Aorta (tissue), 5 donors: ENCODE results near the gene LRRC2. TPM values are rescaled to one million over a fixed set of nuclear protein-coding genes. Genes with fewer than 3 reads are reported as not detected.

Experiments
- ATAC-seq: fragments of 200-7000 bp; cut with Tn5 transposase; one replicate; pipeline ENCODE4 v1.9.1; 2022; ENCODE audit warnings: moderate library complexity; ENCODE audit not compliant: low FRiP score
- DNase-seq, 2 donors: peaks; one replicate each; pipeline ENCODE4 v3.0.0-alpha.2; 2020
- H3K27ac ChIP-seq, 2 donors: one replicate each; pipeline ENCODE4 v1.5.1; 2013; ENCODE audit warnings: low read length in 2 of 2, mild to moderate bottlenecking in 2 of 2, moderate library complexity in 2 of 2, control low read depth in 1 of 2, inconsistent platforms in 1 of 2, low read depth in 1 of 2
- H3K27me3 ChIP-seq, 2 donors: one replicate each; pipeline ENCODE4 v1.6.1; 2013; ENCODE audit warnings: control low read depth in 1 of 2, low read length in 1 of 2, mild to moderate bottlenecking in 1 of 2, moderate library complexity in 1 of 2; ENCODE audit not compliant: insufficient read depth in 2 of 2, control insufficient read depth in 1 of 2
- H3K36me3 ChIP-seq, 2 donors: one replicate each; pipeline ENCODE4 v1.6.1; 2013; ENCODE audit warnings: control low read depth in 1 of 2, low read length in 1 of 2, mild to moderate bottlenecking in 1 of 2; ENCODE audit not compliant: insufficient read depth in 2 of 2, control insufficient read depth in 1 of 2
- H3K4me1 ChIP-seq, 2 donors: one replicate each; pipeline ENCODE4 v1.6.1; 2013; ENCODE audit warnings: low read length in 2 of 2, control low read depth in 1 of 2, mild to moderate bottlenecking in 1 of 2, moderate library complexity in 1 of 2; ENCODE audit not compliant: insufficient read depth in 2 of 2, control insufficient read depth in 1 of 2
- H3K4me3 ChIP-seq, 2 donors: one replicate each; pipeline ENCODE4 v1.5.1; 2013; ENCODE audit warnings: low read length in 2 of 2, control low read depth in 1 of 2, mild to moderate bottlenecking in 1 of 2
- H3K9me3 ChIP-seq: one replicate; pipeline ENCODE4 v1.6.1; 2013; ENCODE audit warnings: mild to moderate bottlenecking, low read length; ENCODE audit not compliant: control insufficient read depth
- WGBS, 2 donors: extraction: QIAGEN DNeasy Blood & Tissue Kit; methylation state at CpG; one replicate each; pipeline ENCODE4 v1.1.7; 2013; 5-methylcytosine and 5-hydroxymethylcytosine counted together
- intact Hi-C, 2 donors: fragments of 100-400 bp; cut with DNase I; formaldehyde crosslinking; loops; one replicate each; pipeline versions ENCODE4 v1.14.2 to v1.15.0; 2022
- polyA plus RNA-seq, 2 donors: library from polyadenylated mRNA; stranded (reverse); fragments of 200-250 nt; gene quantifications; one replicate each; pipeline ENCODE4 v1.2.3, GENCODE V29; 2013
- total RNA-seq, 2 donors: library from RNA; stranded (reverse); fragmentation: NEBNext Ultra II Directional; extraction: Animal tissue kit (Norgen Biotek cat#: 25700); gene quantifications; one replicate each; pipeline ENCODE4 v1.2.1, GENCODE V29; 2021
- donor health status: healthy with polysubstance abuse.
- donor health status: Bipolar disorder and iron deficiency.
- donor health status: DM: no; HTN: no; CAD: no.
- donor health status: DM: no; HTN: no; CAD: no.
- donor health status: DM: yes; HTN: yes; CAD: no.

The LRRC2 gene
- total and polyA plus RNA-seq, 4 donors = 0.03 to 8.8 (median 0.45) TPM

- ATAC-seq (no peak), DNase-seq (no peak)
- H3K36me3 ChIP-seq = no peaks in the 10 kb centered on the region
- peaks cover 5% of the 10 kb centered on the region for H3K9me3 ChIP-seq
- H3K27ac ChIP-seq = no peak overlapping the region
- 88 to 91% methylated on average over 1 of the region's 1 CpG for WGBS, 2 donors
- intact Hi-C loops = no loop called here
- H3K4me3 ChIP-seq = no peak overlapping the region
- no peaks in the 10 kb centered on the region for H3K4me1 ChIP-seq
- peaks cover 0 to 3% of the 10 kb centered on the region in 2 donors for H3K27me3 ChIP-seq
These were observed 4.2 kb downstream of the LRRC2 start for GRCh38 chr3:46561951-46562350.

GRCh38 chr3:46561511-46561910 lies 4.6 kb downstream of the LRRC2 start:
- ATAC-seq (no peak), DNase-seq (no peak)
- intact Hi-C loops = no loop called here
- Histone ChIP-seq H3K4me3 (no peak overlapping the region), H3K9me3 (peaks cover 5% of the 10 kb centered on the region), H3K27me3 (peaks cover 0 to 3% of the 10 kb centered on the region in 2 donors), H3K36me3 (no peaks in the 10 kb centered on the region), H3K27ac (no peak overlapping the region), H3K4me1 (no peaks in the 10 kb centered on the region)
- WGBS, 2 donors = 78 to 86% methylated on average over 2 of the region's 2 CpGs

GRCh38 chr3:46559091-46559704 lies 6.9 kb downstream of the LRRC2 start:
- H3K27me3 ChIP-seq = no peaks in the 10 kb centered on the region
- DNase-seq (no peak), ATAC-seq (no peak)
- H3K36me3 ChIP-seq = no peaks in the 10 kb centered on the region
- H3K4me3 ChIP-seq = no peak overlapping the region
- no peaks in the 10 kb centered on the region for H3K4me1 ChIP-seq
- no peak overlapping the region for H3K27ac ChIP-seq
- H3K9me3 ChIP-seq = peaks cover 5% of the 10 kb centered on the region
- WGBS, 2 donors = 69 to 76% methylated on average over 4 of the region's 4 CpGs
- intact Hi-C loops = no loop called here

GRCh38 chr3:46558184-46559043 lies 7.7 kb downstream of the LRRC2 start:
- ATAC-seq (peak; percentile 79), DNase-seq (peak; percentile 87 to 92)
- Histone ChIP-seq H3K27ac (no peak overlapping the region), H3K4me3 (no peak overlapping the region), H3K4me1 (no peaks in the 10 kb centered on the region), H3K36me3 (no peaks in the 10 kb centered on the region), H3K27me3 (no peaks in the 10 kb centered on the region), H3K9me3 (peaks cover 5% of the 10 kb centered on the region)
- intact Hi-C loops = no loop called here
- 23 to 39% methylated on average over 22 of the region's 22 CpGs for WGBS, 2 donors

GRCh38 chr3:46557814-46558183 lies 8.3 kb downstream of the LRRC2 start:
- Histone ChIP-seq H3K27me3 (no peaks in the 10 kb centered on the region), H3K27ac (no peak overlapping the region), H3K4me1 (no peaks in the 10 kb centered on the region), H3K36me3 (no peaks in the 10 kb centered on the region), H3K4me3 (no peak overlapping the region), H3K9me3 (peaks cover 5% of the 10 kb centered on the region)
- ATAC-seq (no peak), DNase-seq (no peak)
- intact Hi-C loops = no loop called here
- WGBS, 2 donors = 71 to 72% methylated on average over 6 of the region's 6 CpGs

GRCh38 chr3:46553154-46553553 lies 12.9 kb downstream of the LRRC2 start:
- H3K4me3 ChIP-seq = no peak overlapping the region
- ATAC-seq = no peak
- intact Hi-C loops = no loop called here

GRCh38 chr3:46552538-46552937 lies 13.6 kb downstream of the LRRC2 start:
- Histone ChIP-seq H3K27me3 (no peaks in the 10 kb centered on the region), H3K4me3 (no peak overlapping the region), H3K9me3 (peaks cover 2% of the 10 kb centered on the region), H3K4me1 (no peaks in the 10 kb centered on the region), H3K36me3 (no peaks in the 10 kb centered on the region), H3K27ac (no peak overlapping the region)
- 76 to 87% methylated on average over 1 of the region's 1 CpG for WGBS, 2 donors
- ATAC-seq (no peak), DNase-seq (no peak)
- intact Hi-C loops = no loop called here

More at GRCh38 chr3:46553154-46553553, 12.9 kb downstream of the LRRC2 start:
- Histone ChIP-seq H3K36me3 (no peaks in the 10 kb centered on the region), H3K27me3 (no peaks in the 10 kb centered on the region), H3K9me3 (peaks cover 5% of the 10 kb centered on the region), H3K27ac (no peak overlapping the region), H3K4me1 (no peaks in the 10 kb centered on the region)
- 0 to 1% methylated on average over 1 of the region's 1 CpG for whole genome bisulfite sequencing, 2 donors
- DNase-seq = no peak

GRCh38 chr3:46551615-46552014 lies 14.5 kb downstream of the LRRC2 start:
- DNase-seq (no peak), ATAC-seq (no peak)
- intact Hi-C loops = no loop called here
- H3K27ac ChIP-seq = no peak overlapping the region
- H3K36me3 ChIP-seq = no peaks in the 10 kb centered on the region
- H3K9me3 ChIP-seq = peaks cover 2% of the 10 kb centered on the region
- no peak overlapping the region for H3K4me3 ChIP-seq
- no peaks in the 10 kb centered on the region for H3K27me3 ChIP-seq
- no peaks in the 10 kb centered on the region for H3K4me1 ChIP-seq
- 83 to 90% methylated on average over 2 of the region's 2 CpGs for WGBS, 2 donors

- WGBS, 2 donors = 61 to 73% methylated on average over 1 of the region's 1 CpG
- Histone ChIP-seq H3K9me3 (peaks cover 2% of the 10 kb centered on the region), H3K27me3 (no peaks in the 10 kb centered on the region), H3K4me1 (no peaks in the 10 kb centered on the region), H3K4me3 (no peak overlapping the region), H3K27ac (no peak overlapping the region), H3K36me3 (no peaks in the 10 kb centered on the region)
- ATAC-seq (no peak), DNase-seq (no peak)
- intact Hi-C loops = no loop called here
These were observed 16.1 kb downstream of the LRRC2 start for GRCh38 chr3:46549989-46550388.
